HCEC 1CT (cell line): Measurements from ENCODE around the gene PREX1.
A peak's percentile ranks its signal among the peaks of the same experiment; 100 is the strongest.

Experiments
- DNase-seq: peaks from one replicate; pipeline ENCODE4 v3.0.0-alpha.2; 2017

Gene PREX1

DNA sequence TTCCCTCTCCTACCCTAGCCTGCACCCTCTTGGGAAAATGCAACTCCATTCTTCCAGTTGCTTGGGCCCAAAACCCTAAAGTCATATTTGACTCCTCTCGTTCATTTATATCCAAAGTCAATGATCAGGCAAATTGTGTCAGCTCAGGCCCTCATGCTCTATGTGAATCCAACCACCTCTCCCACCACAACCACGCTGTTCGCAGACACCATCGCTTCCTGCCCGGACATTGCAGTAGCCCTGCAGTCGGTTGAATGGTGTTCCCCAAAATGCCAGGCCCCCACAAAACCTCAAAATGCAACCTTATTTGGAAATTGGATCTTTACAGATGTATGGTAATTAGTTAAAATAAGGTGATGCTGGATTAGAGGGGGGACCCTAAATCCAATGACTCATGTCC is 98.3 kb downstream of the PREX1 start:
- no peak for DNase-seq

DNA sequence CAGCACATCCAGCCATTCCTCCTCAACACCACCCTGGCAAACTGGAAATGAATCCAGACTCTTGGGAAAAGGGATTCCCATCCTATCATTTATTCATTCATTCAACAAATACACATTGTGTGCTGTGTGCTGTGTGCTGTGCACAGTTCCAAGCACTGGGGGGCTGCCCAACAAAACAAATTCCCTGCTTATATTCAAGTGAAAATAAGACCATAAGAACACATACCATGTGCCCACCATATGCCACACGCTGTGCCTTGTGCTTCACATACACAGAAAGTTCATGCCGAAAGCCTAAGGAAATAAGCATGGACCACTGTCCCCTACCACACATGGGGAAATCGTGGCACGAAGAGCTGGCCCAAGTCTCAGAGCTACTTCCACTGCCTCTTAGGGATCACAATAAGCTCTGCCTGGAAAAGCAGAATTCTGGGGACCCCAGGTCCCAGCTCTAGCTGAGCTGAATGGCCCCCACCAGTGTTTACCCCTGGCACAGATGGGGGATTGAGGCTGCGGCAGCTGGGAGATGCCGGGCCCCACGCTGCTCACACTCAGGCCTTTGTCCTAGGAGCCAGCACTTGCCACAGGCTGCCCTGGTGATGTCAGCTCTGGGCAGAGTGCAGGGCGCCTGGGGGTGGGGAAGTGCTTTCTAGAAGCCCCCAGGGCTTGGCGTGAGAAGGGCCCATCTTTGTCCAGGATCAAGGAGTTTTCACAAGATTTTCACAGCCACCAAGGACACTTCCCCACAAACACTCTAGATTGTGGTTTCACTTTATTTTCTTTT is 99.6 kb downstream of the PREX1 start:
- no peak for DNase-seq

GRCh38 chr20:48727226-48727625 is 100.6 kb downstream of the PREX1 start:
- no peak for DNase-seq

GRCh38 chr20:48725555-48725991 is 102.2 kb downstream of the PREX1 start:
- peak; percentile 58 for DNase-seq

GRCh38 chr20:48724891-48725554 is 102.8 kb downstream of the PREX1 start:
- DNase-seq, result no peak

DNA sequence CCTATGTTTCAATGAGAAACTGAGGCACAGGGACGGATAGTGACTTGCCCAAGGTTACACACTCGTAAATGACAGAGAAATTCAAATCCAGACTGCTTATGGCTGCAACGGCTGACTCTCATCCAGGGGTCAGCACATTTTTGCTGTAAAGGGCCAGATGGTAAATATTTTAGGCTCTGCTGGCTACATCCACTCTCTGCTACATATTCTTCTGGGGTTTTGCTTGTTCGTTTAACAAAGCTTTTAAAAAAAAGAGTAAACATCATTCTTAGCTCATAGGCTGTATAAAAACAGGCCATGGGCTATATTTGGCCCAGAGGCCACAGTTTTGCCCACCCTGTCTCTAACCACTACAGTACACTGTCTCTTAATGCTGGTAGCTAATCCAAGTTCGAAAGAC is 103.4 kb downstream of the PREX1 start:
- no peak for DNase-seq

- no peak for DNase-seq
These were observed 104.2 kb downstream of the PREX1 start for GRCh38 chr20:48723308-48724264.

DNA sequence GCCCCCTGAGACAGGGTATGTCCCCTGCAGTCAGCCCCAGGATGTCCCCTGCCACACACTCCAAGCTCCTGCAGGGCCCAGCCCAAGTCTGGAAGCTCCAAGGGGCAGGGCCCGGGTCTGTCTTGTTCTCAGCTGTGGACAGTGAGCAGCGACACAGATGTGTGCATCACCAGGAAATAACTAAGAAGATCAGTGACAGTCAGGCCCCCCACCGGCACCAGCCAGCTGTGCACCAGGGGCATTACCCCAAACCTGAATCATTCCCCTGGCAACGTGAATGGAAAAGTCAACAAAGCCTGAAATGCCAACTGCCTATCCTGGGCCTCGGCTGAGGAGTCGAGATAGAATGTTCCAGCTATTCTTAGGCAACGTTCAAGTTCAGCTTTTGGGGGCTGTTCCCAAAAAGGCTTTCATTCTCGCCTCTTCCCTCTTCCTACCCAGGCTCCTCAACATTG is 105.0 kb downstream of the PREX1 start:
- DNase-seq, result no peak

- peak; percentile 32 for DNase-seq
These were observed 105.6 kb downstream of the PREX1 start for GRCh38 chr20:48722002-48722731.

DNA sequence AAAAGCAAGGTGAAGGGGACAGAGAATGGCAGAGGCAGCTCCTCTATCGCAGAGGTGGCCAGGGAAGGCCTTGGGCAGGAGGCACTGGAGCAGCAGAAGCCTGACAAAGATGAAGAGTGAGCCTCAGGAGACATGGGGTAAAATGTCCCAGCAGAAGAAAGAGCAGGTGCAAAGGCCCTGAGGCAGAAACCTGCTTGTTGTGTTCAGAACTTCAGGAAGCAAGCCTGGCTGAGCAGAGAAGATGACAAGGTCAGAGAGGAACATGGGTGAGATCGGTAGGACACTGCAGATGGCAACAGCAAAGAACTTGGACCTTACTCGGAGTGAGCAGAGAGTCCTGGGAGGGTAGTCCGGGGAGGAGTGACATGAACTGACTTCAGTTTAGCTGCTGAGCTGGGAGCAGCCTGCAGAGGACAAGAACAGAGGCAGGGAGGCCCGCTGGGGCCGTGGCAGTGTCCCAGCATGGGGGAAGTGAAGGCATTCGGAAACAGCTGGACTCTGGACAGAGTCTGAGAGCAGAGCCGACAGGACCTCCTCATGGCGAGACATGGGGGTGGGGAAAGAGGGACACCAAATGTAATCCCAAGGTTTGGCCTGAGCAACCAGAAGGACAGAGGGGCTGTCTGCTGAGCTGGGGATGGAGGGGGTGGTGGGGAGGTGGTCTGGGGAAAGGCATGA is 106.3 kb downstream of the PREX1 start:
- DNase-seq, result no peak

GRCh38 chr20:48720256-48720985 is 107.4 kb downstream of the PREX1 start:
- no peak for DNase-seq

GRCh38 chr20:48719598-48720255 is 108.1 kb downstream of the PREX1 start:
- no peak for DNase-seq

DNA sequence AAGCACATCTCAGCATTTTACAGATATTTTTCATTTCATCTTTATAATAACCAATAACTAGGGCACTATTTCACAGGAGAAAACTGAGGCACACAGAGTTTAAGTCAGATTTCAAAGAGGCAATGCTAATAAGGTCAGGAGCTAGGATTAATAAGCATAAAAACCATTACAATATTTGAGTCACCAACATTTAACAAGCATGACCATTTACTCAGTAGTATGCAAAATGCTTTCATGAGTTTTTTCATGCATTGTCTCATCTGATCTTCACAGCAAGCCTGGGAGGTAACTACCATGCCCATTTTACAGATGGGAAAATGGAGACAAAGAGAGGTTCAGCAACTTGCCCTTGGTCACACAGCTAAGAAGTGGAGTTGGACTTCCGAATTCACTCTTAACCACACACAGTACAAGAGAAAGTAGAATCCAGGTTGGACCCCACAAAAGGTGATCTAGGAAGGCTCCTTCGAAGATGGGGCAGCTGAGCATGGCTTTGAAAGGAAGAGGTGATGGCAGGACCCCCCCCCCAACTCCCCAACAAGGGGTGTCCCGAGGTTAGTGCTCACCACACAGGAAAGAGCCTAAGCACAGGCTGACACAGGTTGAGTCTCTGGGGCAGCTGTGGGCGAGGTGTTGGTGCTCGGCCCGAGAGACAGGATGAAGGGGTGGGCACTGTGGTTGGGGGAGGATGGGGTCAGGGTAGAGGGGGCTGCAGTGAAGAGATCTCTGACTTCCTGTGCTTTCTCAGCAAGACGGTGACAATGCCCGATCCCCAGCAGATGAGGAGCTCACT is 108.8 kb downstream of the PREX1 start:
- DNase-seq, result no peak

- no peak for DNase-seq
These were observed 110.0 kb downstream of the PREX1 start for GRCh38 chr20:48717680-48718223.

DNA sequence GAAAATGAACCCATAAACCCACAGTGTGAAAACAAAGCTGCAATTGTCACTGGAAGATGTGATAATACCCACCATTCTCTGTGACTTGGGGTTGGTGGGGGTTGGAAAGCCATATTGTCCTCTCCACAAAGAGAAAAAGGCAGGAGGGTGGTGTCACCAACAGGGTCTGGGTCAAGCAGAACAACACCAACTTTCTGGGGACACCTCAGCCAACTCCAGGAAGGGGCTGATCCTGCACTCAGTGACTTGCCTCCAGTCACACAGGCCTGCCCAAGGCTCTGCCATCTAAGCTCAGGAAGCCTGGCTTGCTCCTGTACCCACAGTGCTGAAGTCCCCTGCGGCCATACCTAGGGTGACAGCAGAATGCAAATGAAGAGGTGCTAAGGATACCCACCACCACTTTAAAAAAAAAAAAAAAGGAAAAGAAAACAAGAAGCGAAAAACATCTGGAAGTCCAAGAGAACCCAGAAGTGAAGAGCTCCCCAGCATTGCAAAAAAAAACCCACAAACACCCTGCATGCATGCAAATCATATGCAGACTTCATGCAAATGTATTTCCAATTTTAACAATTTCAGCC is 110.6 kb downstream of the PREX1 start:
- no peak for DNase-seq

- no peak for DNase-seq
These were observed 111.3 kb downstream of the PREX1 start for GRCh38 chr20:48716541-48716940.

DNA sequence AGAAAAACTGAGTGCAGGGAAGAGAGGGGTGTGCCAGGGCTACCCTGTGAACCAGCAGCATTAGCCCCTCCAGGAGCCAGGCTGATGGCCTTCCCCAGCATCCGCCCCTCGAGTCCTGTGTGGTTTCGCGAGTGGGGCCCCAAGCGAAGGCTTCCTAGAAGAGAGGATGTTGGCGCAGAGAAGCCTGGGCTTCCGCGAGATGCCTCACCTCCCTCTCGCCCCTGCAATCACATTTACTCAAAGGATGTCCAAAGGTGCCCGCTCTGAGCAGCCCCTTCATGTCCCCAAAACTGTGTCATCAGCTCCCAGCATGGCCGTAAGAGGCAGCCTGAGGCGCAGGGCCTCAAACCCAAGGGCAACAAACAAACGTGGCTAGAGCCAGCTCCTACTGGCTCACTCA is 111.7 kb downstream of the PREX1 start:
- DNase-seq, result no peak

DNA sequence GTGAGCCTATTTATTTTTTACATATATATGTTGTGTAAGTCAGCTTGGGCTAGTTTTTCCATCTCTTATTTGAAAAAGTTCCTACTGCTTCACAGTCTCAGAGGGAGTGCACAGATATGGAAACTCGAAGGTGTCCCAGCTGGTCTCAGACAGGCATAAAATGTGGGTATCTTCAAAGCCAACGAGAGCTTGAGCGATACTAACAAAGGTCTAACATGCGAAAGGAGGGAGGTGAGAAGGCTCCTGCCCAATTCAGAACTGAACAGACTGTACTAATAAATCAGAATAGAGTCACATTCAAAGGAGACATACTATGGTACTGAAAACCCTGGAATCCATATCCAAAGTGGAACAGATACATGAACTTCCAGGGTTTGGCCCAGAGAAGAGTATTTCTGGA is 113.0 kb downstream of the PREX1 start:
- no peak for DNase-seq
